ENCODE data around the gene JAK1. TPM values are rescaled to one million over a fixed set of nuclear protein-coding genes. Genes with fewer than 3 reads are reported as not detected.
"Not testable (repeated sequence)": the region's sequence is repeated elsewhere in the genome, so short reads cannot be mapped to it uniquely, and the experiment has no call there.

The JAK1 gene
- total RNA-seq, 1 donor from 2014 or later: 152 TPM

DNA sequence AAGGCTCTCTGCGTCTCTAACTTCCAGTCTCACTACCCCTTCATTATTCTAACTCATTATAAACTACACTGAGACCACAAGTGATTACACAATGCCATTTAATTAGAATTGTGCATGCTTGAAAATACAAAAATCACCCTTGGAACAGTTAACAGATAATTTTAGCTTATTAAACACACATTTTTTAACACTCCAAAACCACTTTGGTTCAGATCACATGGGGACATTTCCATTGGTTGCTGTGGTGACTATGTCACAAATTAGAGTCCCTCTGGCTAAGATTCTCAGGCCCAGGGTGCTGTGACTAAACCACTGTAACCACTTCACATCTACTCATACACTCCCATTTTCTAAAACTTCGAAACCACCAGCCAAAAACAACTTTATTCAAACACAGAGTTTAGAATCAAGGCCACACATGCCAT lies 43.0 kb downstream of the JAK1 start:
- H3K4me1 ChIP-seq: peaks cover 54% of the 10 kb centered on the region
- intact Hi-C loops (cut with DNase I): no loop called here
- no peaks in the 10 kb centered on the region for H3K36me3 ChIP-seq
- DNase-seq: no peak
- no peaks in the 10 kb centered on the region for H3K9me3 ChIP-seq
- no peak overlapping the region for H3K4me3 ChIP-seq
- TF ChIP-seq, protein P1, sequence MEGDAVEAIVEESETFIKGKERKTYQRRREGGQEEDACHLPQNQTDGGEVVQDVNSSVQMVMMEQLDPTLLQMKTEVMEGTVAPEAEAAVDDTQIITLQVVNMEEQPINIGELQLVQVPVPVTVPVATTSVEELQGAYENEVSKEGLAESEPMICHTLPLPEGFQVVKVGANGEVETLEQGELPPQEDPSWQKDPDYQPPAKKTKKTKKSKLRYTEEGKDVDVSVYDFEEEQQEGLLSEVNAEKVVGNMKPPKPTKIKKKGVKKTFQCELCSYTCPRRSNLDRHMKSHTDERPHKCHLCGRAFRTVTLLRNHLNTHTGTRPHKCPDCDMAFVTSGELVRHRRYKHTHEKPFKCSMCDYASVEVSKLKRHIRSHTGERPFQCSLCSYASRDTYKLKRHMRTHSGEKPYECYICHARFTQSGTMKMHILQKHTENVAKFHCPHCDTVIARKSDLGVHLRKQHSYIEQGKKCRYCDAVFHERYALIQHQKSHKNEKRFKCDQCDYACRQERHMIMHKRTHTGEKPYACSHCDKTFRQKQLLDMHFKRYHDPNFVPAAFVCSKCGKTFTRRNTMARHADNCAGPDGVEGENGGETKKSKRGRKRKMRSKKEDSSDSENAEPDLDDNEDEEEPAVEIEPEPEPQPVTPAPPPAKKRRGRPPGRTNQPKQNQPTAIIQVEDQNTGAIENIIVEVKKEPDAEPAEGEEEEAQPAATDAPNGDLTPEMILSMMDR (IDR thresholded peaks at IDR 0.05): no peak
- no peaks in the 10 kb centered on the region for H3K27me3 ChIP-seq
- peak; percentile 88 for ATAC-seq
- no peak overlapping the region for H3K27ac ChIP-seq

DNA sequence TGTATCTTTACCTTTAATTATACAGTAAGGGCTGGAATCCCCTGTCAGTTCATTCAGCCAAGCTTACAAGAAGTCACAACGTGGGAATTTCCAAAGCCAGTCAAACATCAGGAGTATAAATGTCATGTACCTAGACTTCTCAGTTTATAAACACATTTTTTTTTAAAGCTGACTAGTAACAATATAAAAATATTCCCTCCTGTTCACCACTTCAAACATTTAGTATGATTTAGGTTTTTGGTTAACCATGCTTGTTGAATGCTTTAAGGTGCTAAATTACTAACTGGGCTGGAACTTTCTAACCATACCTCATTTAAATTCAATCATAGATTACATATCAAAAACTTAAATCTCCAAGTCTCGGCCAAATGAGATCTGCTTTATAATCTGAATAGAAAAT lies 44.0 kb downstream of the JAK1 start:
- ATAC-seq (no peak), DNase-seq (no peak)
- TF ChIP-seq, protein P1 (IDR thresholded peaks at IDR 0.05): no peak
- Histone ChIP-seq H3K27me3 (no peaks in the 10 kb centered on the region), H3K4me3 (no peak overlapping the region), H3K36me3 (no peaks in the 10 kb centered on the region), H3K27ac (no peak overlapping the region), H3K4me1 (peaks cover 62% of the 10 kb centered on the region), H3K9me3 (no peaks in the 10 kb centered on the region)
- intact Hi-C loops (cut with DNase I): no loop called here

GRCh38 chr1:64921771-64922170 lies 44.6 kb downstream of the JAK1 start:
- intact Hi-C loops (cut with DNase I): no loop called here
- no peaks in the 10 kb centered on the region for H3K36me3 ChIP-seq
- no peak for ATAC-seq
- no peak overlapping the region for H3K4me3 ChIP-seq
- TF ChIP-seq, protein P1 (IDR thresholded peaks at IDR 0.05): no peak
- no peak for DNase-seq
- no peaks in the 10 kb centered on the region for H3K27me3 ChIP-seq
- no peak overlapping the region for H3K27ac ChIP-seq
- peaks cover 68% of the 10 kb centered on the region for H3K4me1 ChIP-seq
- H3K9me3 ChIP-seq: no peaks in the 10 kb centered on the region

DNA sequence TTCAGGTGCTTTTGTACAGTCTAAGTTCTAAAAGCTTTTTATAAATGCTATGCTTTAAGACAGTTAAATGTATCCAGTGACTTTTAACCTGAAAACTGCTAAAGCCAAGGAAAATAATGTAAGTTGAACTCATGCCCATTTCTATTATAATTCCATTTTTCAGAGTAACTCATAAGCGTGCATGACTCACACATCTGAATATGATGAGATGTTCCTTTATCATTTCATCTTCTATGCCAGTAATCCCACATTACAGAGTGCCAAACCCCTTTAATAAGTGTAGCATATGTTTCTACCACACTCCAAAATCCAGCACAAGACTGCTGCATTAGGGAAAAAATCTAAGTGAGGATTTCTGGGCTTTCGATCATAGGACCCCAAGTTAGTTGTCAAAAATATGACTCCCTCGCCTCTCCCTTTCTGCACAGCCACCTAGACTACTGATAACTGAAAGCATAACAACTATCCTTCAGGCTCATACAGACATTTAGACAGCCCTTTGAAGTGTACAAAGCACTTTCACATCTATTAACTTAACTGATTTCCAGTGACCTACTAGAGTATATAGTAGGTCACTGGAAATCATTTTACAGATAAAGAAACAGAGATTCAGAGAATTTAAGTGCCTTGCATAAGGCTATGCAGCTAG lies 45.3 kb downstream of the JAK1 start:
- no peak for ATAC-seq
- no peak overlapping the region for H3K27ac ChIP-seq
- TF ChIP-seq, protein P1 (IDR thresholded peaks at IDR 0.05): no peak
- H3K9me3 ChIP-seq: no peaks in the 10 kb centered on the region
- H3K4me1 ChIP-seq: peaks cover 73% of the 10 kb centered on the region
- H3K27me3 ChIP-seq: no peaks in the 10 kb centered on the region
- intact Hi-C loops (cut with DNase I): no loop called here
- no peak for DNase-seq
- H3K4me3 ChIP-seq: no peak overlapping the region
- H3K36me3 ChIP-seq: no peaks in the 10 kb centered on the region

DNA sequence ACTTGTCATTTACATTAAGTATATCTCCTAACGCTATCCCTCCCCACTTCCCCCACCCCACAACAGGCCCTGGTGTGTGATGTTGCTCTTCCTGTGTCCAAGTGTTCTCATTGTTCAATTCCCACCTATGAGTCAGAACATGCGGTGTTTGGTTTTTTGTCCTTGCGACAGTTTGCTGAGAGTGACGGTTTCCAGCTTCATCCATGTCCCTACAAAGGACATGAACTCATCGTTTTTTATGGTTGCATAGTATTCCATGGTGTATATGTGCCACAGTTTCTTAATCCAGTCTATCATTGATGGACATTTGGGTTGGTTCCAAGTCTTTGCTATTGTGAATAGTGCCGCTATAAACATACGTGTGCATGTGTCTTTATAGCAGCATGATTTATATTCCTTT lies 47.2 kb downstream of the JAK1 start:
- ATAC-seq; intact Hi-C loops (cut with DNase I); DNase-seq; H3K4me3 ChIP-seq; H3K36me3 ChIP-seq; H3K27me3 ChIP-seq; H3K27ac ChIP-seq; H3K9me3 ChIP-seq: not testable (repeated sequence)
- peaks cover 64% of the 10 kb centered on the region for H3K4me1 ChIP-seq

GRCh38 chr1:64917907-64918306 lies 48.4 kb downstream of the JAK1 start:
- Histone ChIP-seq H3K4me3 (no peak overlapping the region), H3K27ac (peak overlapping the region; percentile 7), H3K36me3 (no peaks in the 10 kb centered on the region), H3K4me1 (peaks cover 58% of the 10 kb centered on the region), H3K27me3 (no peaks in the 10 kb centered on the region), H3K9me3 (no peaks in the 10 kb centered on the region)
- TF ChIP-seq, protein P1 (IDR thresholded peaks at IDR 0.05): no peak
- intact Hi-C loops (cut with DNase I): no loop called here
- ATAC-seq: no peak
- no peak for DNase-seq
